ENCODE results near the gene CD300A.
"Not testable (repeated sequence)": the region's sequence is repeated elsewhere in the genome, so short reads cannot be mapped to it uniquely, and the experiment has no call there.

Gene CD300A

GRCh38 chr17:74485022-74485743 is 18.7 kb downstream of the CD300A start:
- no peak for DNase-seq

- DNase-seq: no peak
Measured at GRCh38 chr17:74485841-74486240, 19.4 kb downstream of the CD300A start.

- not testable (repeated sequence) for DNase-seq
Measured at GRCh38 chr17:74488276-74488675, 21.8 kb downstream of the CD300A start.

- no peak for DNase-seq
Measured at GRCh38 chr17:74490716-74491115, 24.3 kb downstream of the CD300A start.

- peak; percentile 74 to 92 for DNase-seq
Measured at GRCh38 chr17:74491626-74492025, 25.2 kb downstream of the CD300A start.

- DNase-seq: peak; percentile 68 to 91
Measured at GRCh38 chr17:74493331-74493833, 26.9 kb downstream of the CD300A start.

GRCh38 chr17:74497471-74497870 is 31.0 kb downstream of the CD300A start:
- DNase-seq: peak in 1 of 2 donors; percentile 25

- DNase-seq: no peak
Measured at GRCh38 chr17:74499992-74500391, 33.6 kb downstream of the CD300A start.

- DNase-seq: peak; percentile 34 to 48
Measured at GRCh38 chr17:74502861-74503260, 36.4 kb downstream of the CD300A start.

- peak in 1 of 2 donors; percentile 42 for DNase-seq
Measured at GRCh38 chr17:74503949-74504348, 37.5 kb downstream of the CD300A start.

- DNase-seq: no peak
Measured at GRCh38 chr17:74508156-74508555, 41.7 kb downstream of the CD300A start.

GRCh38 chr17:74512036-74512435 is 45.6 kb downstream of the CD300A start:
- peak in 1 of 2 donors; percentile 23 for DNase-seq

- peak; percentile 92 to 99 for DNase-seq
Measured at GRCh38 chr17:74512624-74513091, 46.2 kb downstream of the CD300A start.

- DNase-seq: peak; percentile 52 to 59
Measured at GRCh38 chr17:74513987-74514631, 47.7 kb downstream of the CD300A start.

- peak in 1 of 2 donors; percentile 53 for DNase-seq
Measured at GRCh38 chr17:74514632-74515334, 48.3 kb downstream of the CD300A start.

- DNase-seq: no peak
Measured at GRCh38 chr17:74515941-74516340, 49.5 kb downstream of the CD300A start.

GRCh38 chr17:74516561-74517328 is 50.3 kb downstream of the CD300A start:
- peak in 1 of 2 donors; percentile 14 for DNase-seq

GRCh38 chr17:74518413-74518981 is 52.1 kb downstream of the CD300A start:
- DNase-seq: not testable (repeated sequence)

- DNase-seq: peak; percentile 65 to 70
Measured at GRCh38 chr17:74520016-74520434, 53.6 kb downstream of the CD300A start.

GRCh38 chr17:74520790-74521480 is 54.5 kb downstream of the CD300A start:
- DNase-seq: peak; percentile 95 to 99

- DNase-seq: peak; percentile 78 to 91
Measured at GRCh38 chr17:74521701-74522201, 55.3 kb downstream of the CD300A start.
